Stimulated activated CD8-positive, alpha-beta memory T cell treated with anti-CD3 and anti-CD28 coated beads, Interleukin-4, amount 100 ng/mL, for 24 hours (primary cell): ENCODE measurements around the gene SORBS1.

Source experiments
- DNase-seq: peaks from one replicate; pipeline ENCODE4 v3.0.0-alpha.2; 2020; ENCODE audit warnings: low read depth

Gene SORBS1

GRCh38 chr10:95565336-95565735 lies 4.2 kb upstream of the SORBS1 start:
- no peak for DNase-seq

GRCh38 chr10:95564291-95564690 lies 3.1 kb upstream of the SORBS1 start:
- DNase-seq, result no peak

GRCh38 chr10:95562341-95562965 lies 1.3 kb upstream of the SORBS1 start:
- no peak for DNase-seq

- DNase-seq, result no peak
Measured at GRCh38 chr10:95561864-95562177, 650 bp upstream of the SORBS1 start.

GRCh38 chr10:95560278-95561176 lies 644 bp downstream of the SORBS1 start:
- peak; percentile 15 for DNase-seq

- no peak for DNase-seq
Measured at GRCh38 chr10:95559896-95560277, 1.3 kb downstream of the SORBS1 start.

- DNase-seq, result no peak
Measured at GRCh38 chr10:95559471-95559870, 1.7 kb downstream of the SORBS1 start.

GRCh38 chr10:95558593-95559320 lies 2.4 kb downstream of the SORBS1 start:
- DNase-seq, result no peak

- DNase-seq, result no peak
Measured at GRCh38 chr10:95556994-95557767, 4.0 kb downstream of the SORBS1 start.

GRCh38 chr10:95553674-95554073 lies 7.5 kb downstream of the SORBS1 start:
- no peak for DNase-seq

- DNase-seq, result no peak
Measured at GRCh38 chr10:95552679-95553342, 8.4 kb downstream of the SORBS1 start.

- no peak for DNase-seq
Measured at GRCh38 chr10:95550073-95550672, 11.0 kb downstream of the SORBS1 start.

GRCh38 chr10:95547791-95548435 lies 13.3 kb downstream of the SORBS1 start:
- DNase-seq, result no peak

GRCh38 chr10:95547197-95547596 lies 14.0 kb downstream of the SORBS1 start:
- DNase-seq, result no peak

- DNase-seq, result no peak
Measured at GRCh38 chr10:95545981-95546380, 15.2 kb downstream of the SORBS1 start.

- no peak for DNase-seq
Measured at GRCh38 chr10:95544783-95545500, 16.2 kb downstream of the SORBS1 start.

GRCh38 chr10:95543459-95543858 lies 17.7 kb downstream of the SORBS1 start:
- no peak for DNase-seq

- no peak for DNase-seq
Measured at GRCh38 chr10:95542761-95543160, 18.4 kb downstream of the SORBS1 start.

- DNase-seq, result no peak
Measured at GRCh38 chr10:95542330-95542729, 18.8 kb downstream of the SORBS1 start.

GRCh38 chr10:95540514-95541052 lies 20.6 kb downstream of the SORBS1 start:
- DNase-seq, result no peak
